Lung microvascular endothelial cell (primary cell): ENCODE data around the gene KRT73. TPM values are rescaled to one million over a fixed set of nuclear protein-coding genes. Genes with fewer than 3 reads are reported as not detected.

Experiments
- DNase-seq, 2 donors: peaks; one replicate each; pipeline versions ENCODE4 v3.0.0 to v3.0.0-alpha.2; 2010; ENCODE audit warnings: low read depth in 2 of 2
- total RNA-seq: library from RNA; depleted of rRNA; stranded (reverse); fragments of >200 nt; gene quantifications from 2 replicates; pipeline ENCODE4 v1.2.1, GENCODE V29; 2014

Gene KRT73
- total RNA-seq, 1 donor from 2014 or later: not detected

DNA sequence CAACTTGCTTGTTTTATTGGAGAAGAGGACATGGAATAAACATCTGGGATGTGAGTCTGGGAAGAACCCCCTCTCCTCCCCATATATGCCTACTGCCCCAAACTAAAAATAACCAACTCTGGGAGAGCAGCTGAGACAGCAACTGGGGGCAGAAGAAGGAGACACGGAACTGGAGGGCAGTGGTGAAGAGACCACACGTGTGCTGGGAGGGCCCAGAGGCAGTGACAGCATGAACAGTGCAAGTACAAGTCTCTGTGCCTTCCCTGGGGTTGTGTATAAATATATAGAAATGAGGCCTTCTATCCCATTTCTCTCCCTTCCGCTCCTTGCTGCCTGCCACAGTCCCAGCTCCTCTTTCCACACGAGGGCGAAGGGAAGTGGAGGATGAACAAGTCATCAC, 4.0 kb upstream of the KRT73 start:
- no peak for DNase-seq

DNA sequence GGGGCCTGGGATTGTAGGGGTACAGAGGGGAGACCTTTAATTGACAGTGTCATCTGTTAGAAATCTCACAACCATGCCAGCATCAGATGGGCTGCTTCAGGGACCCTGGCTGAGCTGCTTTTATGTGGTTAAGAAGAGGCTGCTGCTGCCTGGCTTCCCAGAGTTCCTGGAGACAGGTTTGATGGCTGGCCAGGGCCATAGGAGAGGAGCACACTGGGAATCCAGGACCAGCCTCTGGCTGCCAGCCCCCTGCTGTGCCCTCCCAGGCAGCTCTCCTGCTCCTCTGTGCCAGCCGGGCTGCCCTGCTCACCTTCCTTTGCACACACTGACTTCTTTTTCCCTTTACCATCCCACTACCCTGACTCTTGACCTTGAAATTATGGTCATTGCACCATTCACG, 507 bp upstream of the KRT73 start:
- no peak for DNase-seq

DNA sequence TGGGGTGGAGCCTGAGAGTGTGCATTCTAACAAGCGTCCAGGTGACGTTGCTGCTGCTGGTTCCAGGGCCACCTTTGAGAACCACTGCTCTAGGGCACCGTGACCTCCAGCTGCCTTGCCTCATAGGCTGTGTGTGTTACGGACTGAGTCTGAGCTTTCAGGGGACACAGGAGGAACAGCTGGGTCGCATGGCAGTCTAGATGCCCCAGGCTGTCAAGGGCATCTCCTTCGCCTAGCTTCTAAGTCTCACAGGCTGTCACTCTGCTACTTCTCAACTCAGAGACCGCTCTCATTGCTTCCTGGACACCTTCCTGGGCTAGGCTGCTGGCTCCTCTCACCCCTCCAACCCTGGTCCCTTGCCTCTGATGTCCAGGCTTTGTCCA, 965 bp downstream of the KRT73 start:
- no peak for DNase-seq

DNA sequence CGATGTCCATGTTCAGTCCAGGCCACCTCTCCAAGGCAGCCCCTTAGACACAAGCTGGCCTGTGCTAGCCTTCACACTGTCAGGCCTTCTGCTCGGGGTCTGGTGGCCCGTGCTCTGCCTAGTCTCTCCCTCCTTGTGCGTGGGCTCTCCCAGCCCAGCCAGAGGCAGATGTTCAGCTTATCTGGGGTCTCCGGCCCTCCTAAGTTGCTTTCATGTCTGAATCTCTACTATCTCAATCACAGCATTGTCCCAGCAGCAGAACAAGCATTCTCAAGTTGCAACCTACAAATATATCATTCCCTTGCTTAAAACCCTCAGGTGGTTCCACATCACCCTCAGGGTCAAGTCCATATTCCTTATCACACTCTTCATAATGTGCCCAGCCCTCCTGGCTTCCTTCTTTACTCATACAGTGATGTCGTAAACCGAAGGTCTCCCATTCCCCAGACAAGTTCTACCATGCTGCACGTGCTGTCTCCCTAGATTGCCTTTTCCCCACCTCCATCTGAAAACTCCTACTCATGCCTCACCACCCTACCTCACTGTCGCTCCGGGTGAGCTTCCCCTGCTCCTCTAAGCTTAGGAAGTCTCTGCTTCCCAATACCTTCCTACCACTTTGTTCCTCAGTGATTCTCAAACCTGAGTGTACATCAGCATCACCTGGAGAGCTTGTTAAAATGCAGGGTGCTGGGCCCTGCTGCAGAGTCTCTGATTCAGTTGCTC, 1.5 kb downstream of the KRT73 start:
- no peak for DNase-seq

GRCh38 chr12:52615912-52616311, 2.4 kb downstream of the KRT73 start:
- DNase-seq: no peak

GRCh38 chr12:52615208-52615868, 3.0 kb downstream of the KRT73 start:
- no peak for DNase-seq

DNA sequence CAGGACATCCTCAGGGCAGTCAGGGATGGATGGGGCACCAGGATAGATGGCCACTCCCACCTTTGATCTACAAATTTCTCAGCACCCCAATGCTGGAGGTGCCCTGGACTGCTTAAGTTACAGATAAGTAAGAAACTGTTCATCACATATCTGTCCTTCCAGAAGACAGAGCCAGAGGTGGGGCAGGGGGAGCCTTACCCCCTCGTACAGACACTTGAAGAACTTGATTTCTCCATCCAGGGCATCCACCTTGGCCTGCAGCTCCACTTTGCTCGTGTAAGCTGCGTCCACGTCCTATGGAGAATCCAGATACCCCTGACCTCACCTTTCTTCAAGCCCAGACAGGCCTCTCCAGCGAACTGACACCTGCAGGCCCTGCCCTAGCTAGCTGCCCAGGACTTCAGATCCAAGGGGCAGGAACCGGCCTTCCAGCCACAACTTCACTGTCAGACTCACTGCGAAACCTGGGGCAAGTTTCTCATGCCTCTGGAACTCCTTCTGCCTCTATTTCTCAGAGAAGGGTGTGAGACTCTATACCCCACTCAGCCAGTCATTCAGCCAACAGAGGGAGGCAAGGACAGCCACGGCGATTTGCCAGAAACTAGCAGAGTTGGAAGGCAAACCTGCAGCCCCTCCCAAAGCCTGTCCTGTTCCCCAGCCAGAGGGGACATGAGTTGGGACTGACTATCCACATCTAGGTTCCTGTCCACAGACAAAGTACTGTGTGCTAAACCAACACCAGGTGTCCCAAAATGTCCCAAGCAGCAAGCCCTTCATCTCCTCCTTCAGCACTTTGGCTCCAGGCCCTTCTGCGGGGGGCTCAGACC, 3.8 kb downstream of the KRT73 start:
- DNase-seq: no peak

DNA sequence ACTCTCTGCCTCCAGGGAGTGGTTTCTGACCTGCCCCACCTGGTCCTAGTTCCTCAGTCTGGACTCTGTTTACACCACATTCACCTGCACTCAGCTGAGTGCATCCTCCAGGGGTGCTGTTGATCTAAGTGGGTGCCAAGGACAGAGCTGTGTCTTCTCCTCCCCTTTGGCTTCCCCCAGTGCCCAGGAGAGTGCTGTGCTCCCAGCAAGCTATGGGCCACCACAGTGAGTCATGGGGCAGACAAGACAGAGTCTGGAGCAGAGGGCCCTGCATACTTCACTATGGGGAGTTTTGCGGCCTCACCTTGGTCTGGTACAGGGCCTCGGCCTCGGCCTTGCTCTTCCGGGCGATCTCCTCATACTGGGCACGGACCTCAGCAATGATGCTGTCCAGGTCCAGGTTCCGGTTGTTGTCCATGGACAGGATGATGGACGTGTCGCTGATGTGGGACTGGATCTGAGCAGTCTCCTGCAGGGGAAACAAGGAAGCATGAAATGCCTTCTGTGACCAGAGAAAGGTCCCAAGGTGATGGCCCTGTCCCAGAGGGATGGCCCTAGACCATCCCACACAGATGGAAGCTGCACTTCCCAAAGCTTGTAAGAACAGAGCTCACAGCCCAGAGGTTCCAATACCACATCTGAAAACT, 4.9 kb downstream of the KRT73 start:
- DNase-seq: no peak

- DNase-seq: no peak
These were observed 5.7 kb downstream of the KRT73 start for GRCh38 chr12:52612431-52613383.

GRCh38 chr12:52611080-52611468, 7.3 kb downstream of the KRT73 start:
- no peak for DNase-seq

DNA sequence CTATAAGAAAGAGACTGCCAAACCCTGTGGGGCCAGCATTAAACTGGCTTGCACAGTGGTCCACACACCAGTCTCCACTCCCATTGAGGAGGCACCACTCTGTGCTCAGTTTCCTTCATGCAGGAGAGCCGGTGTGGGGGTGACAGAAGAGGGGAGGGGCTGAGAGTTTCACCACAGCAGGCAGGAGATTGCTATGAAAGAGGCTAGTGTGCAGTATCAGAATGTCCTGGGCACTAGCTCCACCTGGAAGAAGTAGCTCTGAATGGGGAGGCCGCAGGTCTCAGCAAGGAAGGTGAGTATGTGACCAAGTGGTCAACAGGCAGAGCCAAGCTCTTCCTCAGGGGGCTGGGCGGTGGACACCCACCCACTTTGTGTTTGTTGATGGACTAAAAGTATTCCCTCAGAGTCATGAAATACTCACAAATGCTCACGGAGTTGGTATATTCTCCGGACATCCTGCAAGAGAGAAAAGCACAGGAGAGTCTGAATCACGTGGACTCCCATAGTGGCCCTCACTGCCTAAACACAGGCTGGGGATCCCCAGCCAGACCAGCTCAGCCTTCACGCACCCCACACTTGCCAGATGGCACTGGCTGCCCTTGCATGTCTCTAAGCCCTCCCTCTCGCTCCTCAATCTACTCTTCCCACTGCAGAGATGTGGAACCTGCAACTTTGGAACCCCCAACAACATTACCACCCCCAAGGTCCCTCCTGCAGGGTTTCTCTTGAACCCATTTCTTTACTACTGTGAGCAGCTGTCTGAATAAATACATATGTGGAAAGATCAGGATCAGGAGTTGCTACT, 9.3 kb downstream of the KRT73 start:
- DNase-seq: no peak

GRCh38 chr12:52608161-52608560, 10.2 kb downstream of the KRT73 start:
- DNase-seq: no peak

GRCh38 chr12:52607314-52607713, 11.0 kb downstream of the KRT73 start:
- DNase-seq: no peak

DNA sequence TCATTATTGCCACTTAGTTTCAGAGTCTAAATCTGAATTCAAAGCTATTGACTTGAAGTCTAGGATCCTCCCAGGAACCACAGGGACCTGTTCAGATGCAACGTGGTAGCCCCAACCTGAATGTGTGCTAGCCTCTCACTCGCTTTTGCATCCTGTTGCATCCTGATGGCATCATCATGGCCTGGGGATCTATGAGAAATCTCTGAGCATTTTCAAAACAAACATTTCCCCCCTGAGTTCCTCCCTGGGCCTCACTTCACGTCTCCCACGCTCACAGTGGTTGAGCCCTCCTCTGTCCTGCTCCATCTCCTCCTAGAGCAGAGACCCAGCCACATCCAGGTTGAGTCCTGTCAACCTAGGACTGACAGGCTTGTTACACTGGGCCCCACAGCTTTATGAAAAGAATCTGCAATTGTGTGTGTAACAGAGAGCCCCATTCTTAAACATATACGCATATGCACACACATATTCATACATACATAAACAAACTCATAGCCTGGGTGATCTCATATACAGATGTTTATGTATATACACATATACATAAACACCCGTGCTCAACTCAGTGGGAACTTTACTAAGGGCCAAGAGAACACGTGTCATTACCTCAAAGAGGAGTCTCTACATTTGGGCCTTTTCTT, 11.7 kb downstream of the KRT73 start:
- no peak for DNase-seq

DNA sequence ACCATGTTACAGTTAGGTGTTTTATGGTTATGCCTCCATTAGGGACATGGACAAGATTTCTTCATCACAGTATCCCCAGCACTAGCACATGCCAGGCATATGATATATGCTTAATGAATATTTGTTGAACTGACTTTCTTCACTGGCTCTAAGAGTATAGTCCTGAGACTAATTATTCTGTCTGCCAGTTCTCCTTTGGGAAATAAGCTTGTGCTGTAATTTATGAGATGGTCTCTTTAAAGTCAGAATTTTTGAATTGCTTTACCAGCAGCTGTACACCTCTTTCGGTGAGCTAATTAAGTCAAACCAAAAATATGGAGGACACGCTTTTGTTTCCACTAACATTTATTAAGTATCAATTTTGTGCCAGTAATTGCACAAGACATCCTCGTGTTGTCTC, 12.3 kb downstream of the KRT73 start:
- no peak for DNase-seq

DNA sequence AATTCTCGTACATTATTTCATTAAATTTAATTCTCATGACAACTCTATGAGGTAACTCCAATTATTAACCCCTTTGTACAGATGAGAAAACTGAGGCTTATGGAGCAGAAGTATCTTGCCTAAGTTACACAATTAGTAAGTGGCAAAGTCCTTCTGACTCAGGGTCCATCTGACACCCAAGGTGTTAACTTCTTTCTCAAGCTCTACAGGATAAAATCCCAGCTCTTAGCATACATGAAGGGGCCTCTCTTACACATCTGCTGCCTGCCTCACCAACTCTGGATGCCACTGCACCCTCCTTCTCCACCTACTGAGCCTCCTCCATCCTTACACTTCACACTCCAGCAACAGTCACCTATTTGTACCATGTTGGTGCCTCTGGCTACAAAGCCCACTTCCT, 12.8 kb downstream of the KRT73 start:
- no peak for DNase-seq

- DNase-seq: no peak
These were observed 13.5 kb downstream of the KRT73 start for GRCh38 chr12:52604859-52605258.

GRCh38 chr12:52603314-52603713, 15.0 kb downstream of the KRT73 start:
- DNase-seq: no peak

DNA sequence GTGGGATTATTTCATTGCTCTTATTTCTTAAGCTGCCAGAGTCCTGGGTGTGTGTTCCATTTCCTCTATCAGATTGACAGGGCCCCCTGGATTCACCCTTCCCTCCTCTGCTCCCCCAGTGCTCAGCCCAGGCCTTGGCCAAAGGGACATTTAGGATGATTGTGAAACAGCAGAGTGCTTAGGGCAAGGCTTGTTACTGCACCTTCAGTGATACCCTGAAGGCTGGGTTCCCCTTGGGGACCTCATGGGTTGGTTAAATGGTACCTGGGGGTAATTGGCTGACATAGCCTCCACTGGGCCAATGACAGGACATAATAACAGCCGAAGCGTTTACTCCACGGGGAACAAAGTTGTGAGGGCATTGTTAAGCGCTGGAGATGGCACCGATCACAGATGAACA, 15.8 kb downstream of the KRT73 start:
- DNase-seq: no peak

DNA sequence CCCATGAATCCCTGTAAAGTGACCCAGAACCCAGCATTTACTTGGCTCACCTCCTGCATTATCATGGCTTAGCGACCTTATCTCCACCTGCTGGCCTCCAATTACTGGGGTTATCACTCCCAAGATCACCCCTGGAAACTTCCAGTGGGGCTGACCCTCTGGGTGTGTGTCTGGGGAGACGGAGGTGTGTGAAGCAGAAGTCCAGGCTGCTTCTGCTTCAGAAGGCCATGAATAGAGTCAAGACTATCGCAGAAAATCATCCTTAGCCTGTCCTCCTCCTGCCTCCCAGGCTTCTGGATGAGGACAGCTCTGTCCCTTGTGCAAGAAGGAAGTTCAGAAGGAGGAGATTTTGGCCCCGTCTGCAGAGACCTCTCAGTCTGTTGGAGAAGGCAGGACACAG, 16.7 kb downstream of the KRT73 start:
- DNase-seq: no peak
